Measurements from ENCODE around the gene MRAS.

MRAS gene

DNA sequence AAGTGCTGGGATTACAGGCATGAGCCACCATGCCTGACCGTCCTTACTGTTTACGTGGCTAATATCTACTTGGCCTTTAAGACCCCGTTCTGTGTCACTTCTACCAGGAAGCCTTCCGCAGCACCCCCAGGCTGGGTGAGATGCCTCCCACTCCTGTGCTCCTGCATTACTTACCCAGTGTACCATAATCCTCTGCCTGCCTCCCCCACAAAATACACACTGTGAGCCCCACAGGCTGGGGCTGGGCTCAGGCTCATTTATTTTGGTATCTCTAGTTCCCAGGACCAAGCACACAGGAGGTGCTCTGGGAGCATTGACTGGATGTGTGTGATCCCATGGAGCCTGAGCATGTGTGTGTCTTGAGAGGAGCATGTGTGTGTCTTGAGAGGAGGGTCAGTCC lies 14.9 kb downstream of the MRAS start:
- H3F3A ChIP-seq (ENCODE audit: insufficient read depth): no peaks in the 10 kb centered on the region
- no peak overlapping the region for H3K9ac ChIP-seq (ENCODE audit: low read length)
- H3K9me3 ChIP-seq (ENCODE audit: insufficient read depth, low read length): no peaks in the 10 kb centered on the region
- H3K27ac ChIP-seq (ENCODE audit: low read depth, low read length): no peak overlapping the region
- no peak overlapping the region for H3K4me2 ChIP-seq (ENCODE audit: low read depth, low read length, poor library complexity, severe bottlenecking)
- no peaks in the 10 kb centered on the region for H3K79me2 ChIP-seq (ENCODE audit: insufficient read depth, low read length)
- no peak overlapping the region for H3K4me3 ChIP-seq (ENCODE audit: insufficient read depth, low read length, poor library complexity, severe bottlenecking)
- TF ChIP-seq CTCF (IDR thresholded peaks at IDR 0.05; ENCODE audit: insufficient read depth, low read length, poor library complexity, severe bottlenecking) (no peak), EZH2phosphoT487 (conservative IDR thresholded peaks at IDR 0.05; ENCODE audit: low read length) (no peak)
- no peaks in the 10 kb centered on the region for H4K20me1 ChIP-seq (ENCODE audit: low read depth, low read length)
- no peaks in the 10 kb centered on the region for H3K36me3 ChIP-seq (ENCODE audit: low read length)
- no peaks in the 10 kb centered on the region for H3K27me3 ChIP-seq (ENCODE audit: low read length)
- H3K9me2 ChIP-seq (replicated peaks; ENCODE audit: insufficient read depth, low read length): no peaks in the 10 kb centered on the region
- no peak overlapping the region for H2AFZ ChIP-seq (ENCODE audit: low read depth, low read length, severe bottlenecking)

DNA sequence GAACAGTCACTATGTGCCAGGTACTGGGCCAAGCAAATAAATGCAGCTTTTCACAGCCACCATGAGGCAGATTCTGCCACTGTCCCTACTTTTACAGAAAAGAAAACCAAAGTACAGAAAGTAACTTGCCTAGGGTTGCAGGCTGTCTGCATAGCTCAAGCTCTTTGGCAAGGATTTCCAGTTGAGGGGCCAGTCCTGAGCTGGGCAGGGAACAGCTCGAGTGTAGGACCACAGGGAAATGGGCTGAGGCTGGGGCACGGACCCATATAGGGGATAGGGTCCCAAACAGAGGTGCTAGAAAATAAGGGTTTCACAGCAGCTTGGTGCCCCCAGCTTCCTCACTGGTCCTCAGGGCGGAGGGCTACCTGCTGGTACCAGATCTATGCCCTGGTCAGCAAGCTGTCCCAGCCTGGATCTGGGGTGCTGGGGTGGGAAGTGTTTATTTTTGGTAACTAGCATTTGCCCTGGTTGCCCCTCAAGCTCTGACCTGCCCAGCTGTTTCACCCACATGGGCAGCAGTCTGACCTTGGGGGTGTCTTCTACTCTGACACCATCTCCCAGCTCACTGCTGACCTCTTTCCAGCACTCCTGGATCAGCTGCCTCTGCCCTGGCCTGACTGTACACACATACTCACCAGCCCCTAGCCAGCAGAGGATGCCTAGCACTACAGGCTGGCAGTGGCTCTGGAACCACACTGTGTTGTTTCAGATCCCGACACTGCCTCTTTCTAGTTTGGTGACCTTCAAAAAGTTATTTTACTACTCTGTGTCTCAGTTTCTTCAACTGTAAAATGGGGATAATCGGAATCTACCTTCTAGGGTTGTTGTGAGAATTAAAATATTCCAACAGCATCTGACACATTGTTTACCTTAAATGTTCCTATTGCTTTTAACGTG lies 16.2 kb downstream of the MRAS start:
- H3K4me3 ChIP-seq (ENCODE audit: insufficient read depth, low read length, poor library complexity, severe bottlenecking): no peak overlapping the region
- no peaks in the 10 kb centered on the region for H3K27me3 ChIP-seq (ENCODE audit: low read length)
- no peaks in the 10 kb centered on the region for H4K20me1 ChIP-seq (ENCODE audit: low read depth, low read length)
- H3K9me3 ChIP-seq (ENCODE audit: insufficient read depth, low read length): no peaks in the 10 kb centered on the region
- no peak overlapping the region for H2AFZ ChIP-seq (ENCODE audit: low read depth, low read length, severe bottlenecking)
- no peaks in the 10 kb centered on the region for H3K79me2 ChIP-seq (ENCODE audit: insufficient read depth, low read length)
- no peaks in the 10 kb centered on the region for H3K9me2 ChIP-seq (replicated peaks; ENCODE audit: insufficient read depth, low read length)
- H3K27ac ChIP-seq (ENCODE audit: low read depth, low read length): no peak overlapping the region
- no peak overlapping the region for H3K4me2 ChIP-seq (ENCODE audit: low read depth, low read length, poor library complexity, severe bottlenecking)
- H3F3A ChIP-seq (ENCODE audit: insufficient read depth): no peaks in the 10 kb centered on the region
- TF ChIP-seq EZH2phosphoT487 (conservative IDR thresholded peaks at IDR 0.05; ENCODE audit: low read length): no peak
- no peak for TF ChIP-seq CTCF (IDR thresholded peaks at IDR 0.05; ENCODE audit: insufficient read depth, low read length, poor library complexity, severe bottlenecking)
- no peaks in the 10 kb centered on the region for H3K36me3 ChIP-seq (ENCODE audit: low read length)
- H3K9ac ChIP-seq (ENCODE audit: low read length): no peak overlapping the region

- no peaks in the 10 kb centered on the region for H3K36me3 ChIP-seq (ENCODE audit: low read length)
- H3K27me3 ChIP-seq (ENCODE audit: low read length): no peaks in the 10 kb centered on the region
- no peaks in the 10 kb centered on the region for H4K20me1 ChIP-seq (ENCODE audit: low read depth, low read length)
- no peak overlapping the region for H3K4me3 ChIP-seq (ENCODE audit: insufficient read depth, low read length, poor library complexity, severe bottlenecking)
- no peak overlapping the region for H3K27ac ChIP-seq (ENCODE audit: low read depth, low read length)
- H3F3A ChIP-seq (ENCODE audit: insufficient read depth): no peaks in the 10 kb centered on the region
- H3K9me3 ChIP-seq (ENCODE audit: insufficient read depth, low read length): no peaks in the 10 kb centered on the region
- no peak overlapping the region for H2AFZ ChIP-seq (ENCODE audit: low read depth, low read length, severe bottlenecking)
- H3K9me2 ChIP-seq (replicated peaks; ENCODE audit: insufficient read depth, low read length): no peaks in the 10 kb centered on the region
- H3K4me2 ChIP-seq (ENCODE audit: low read depth, low read length, poor library complexity, severe bottlenecking): no peak overlapping the region
- H3K9ac ChIP-seq (ENCODE audit: low read length): no peak overlapping the region
- no peaks in the 10 kb centered on the region for H3K79me2 ChIP-seq (ENCODE audit: insufficient read depth, low read length)
- TF ChIP-seq CTCF (IDR thresholded peaks at IDR 0.05; ENCODE audit: insufficient read depth, low read length, poor library complexity, severe bottlenecking): no peak
- TF ChIP-seq EZH2phosphoT487 (conservative IDR thresholded peaks at IDR 0.05; ENCODE audit: low read length): no peak
Observed at GRCh38 chr3:138365253-138365555, 16.8 kb downstream of the MRAS start.

All from SU-DHL-6 (cell line).